Gastrocnemius medialis (tissue), 4 donors: ENCODE results near the gene CSNK1G1. TPM values are rescaled to one million over a fixed set of nuclear protein-coding genes. Genes with fewer than 3 reads are reported as not detected.
"Not testable (repeated sequence)": the region's sequence is repeated elsewhere in the genome, so short reads cannot be mapped to it uniquely, and the experiment has no call there.

Source experiments
- ATAC-seq, 2 donors: fragments of 150-250 bp; one replicate each; pipeline ENCODE4 v1.9.1; 2016
- DNase-seq, 2 donors: peaks; one replicate each; pipeline ENCODE4 v3.0.0-alpha.2; 2019
- H3K27ac ChIP-seq, 4 donors: fragments of 200-600 bp; sonication (generic); 1 replicate in 1 of 4; 2 replicates in 3 of 4; pipeline ENCODE4 v1.5.1; 2016 to 2018; ENCODE audit warnings: mild to moderate bottlenecking in 2 of 4, moderate library complexity in 1 of 4
- H3K27me3 ChIP-seq, 3 donors: fragments of 200-600 bp; sonication (generic) in 2 of 3; 1 replicate in 1 of 3; 2 replicates in 2 of 3; pipeline versions ENCODE4 v1.5.1 to v1.6.0; 2016 to 2019; ENCODE audit warnings: mild to moderate bottlenecking in 1 of 3, moderate library complexity in 1 of 3
- H3K36me3 ChIP-seq, 2 donors: fragments of 200-600 bp; sonication (generic) in 1 of 2; one replicate each; pipeline ENCODE4 v1.5.1; 2017 to 2018
- H3K4me1 ChIP-seq, 2 donors: fragments of 200-600 bp; sonication (generic) in 1 of 2; one replicate each; pipeline ENCODE4 v1.5.1; 2016 to 2017; ENCODE audit warnings: mild to moderate bottlenecking in 2 of 2
- H3K4me3 ChIP-seq, 4 donors: fragments of 200-600 bp; sonication (generic) in 3 of 4; 1 replicate in 1 of 4; 2 replicates in 3 of 4; pipeline ENCODE4 v1.5.1; 2016 to 2019; ENCODE audit warnings: mild to moderate bottlenecking in 2 of 4
- H3K9me3 ChIP-seq, 3 donors: fragments of 200-600 bp; sonication (generic) in 2 of 3; 1 replicate in 1 of 3; 2 replicates in 2 of 3; pipeline ENCODE4 v1.5.1; 2016 to 2019
- POLR2A ChIP-seq, 2 donors: fragments of 450-650 bp; IDR thresholded peaks; one replicate each; pipeline ENCODE4 v1.6.1; 2017; ENCODE audit warnings: antibody characterized with exemption in 2 of 2, mild to moderate bottlenecking in 2 of 2, moderate library complexity in 2 of 2
- in situ Hi-C, 4 donors: fragments of 200-750 bp; cut with MboI; loops; one replicate each; pipeline versions ENCODE4 v1.15.0 to v1.8.0; 2017; ENCODE audit warnings: low sequenced_read_pairs in 4 of 4
- intact Hi-C: fragments of 100-400 bp; cut with DNase I; formaldehyde crosslinking; loops from one replicate; pipeline ENCODE4 v1.15.1; 2023; ENCODE audit warnings: low total_unique reads
- total RNA-seq, 4 donors: library from RNA; depleted of rRNA; stranded (reverse); fragments of >200 nt; gene quantifications; one replicate each; pipeline versions ENCODE4 v1.1.0 to v1.2.3, GENCODE V29; 2016
- TF ChIP-seq, protein P1 (sequence below), 5 experiments: fragments of 450-650 bp in 3 of 5; fragments of 200-600 bp in 2 of 5; sonication (generic) in 2 of 5; IDR thresholded peaks in 4 of 5; conservative IDR thresholded peaks in 1 of 5; 1 replicate in 4 of 5; 2 replicates in 1 of 5; pipeline ENCODE4 v1.5.1; 2016 to 2019; ENCODE audit warnings: antibody characterized with exemption in 5 of 5, mild to moderate bottlenecking in 3 of 5, moderate library complexity in 3 of 5

CSNK1G1 gene
- total RNA-seq, 4 donors from 2014 or later: 5.3 to 26.6 (median 6.5) TPM

- intact Hi-C loops: no loop called here
- Histone ChIP-seq H3K9me3 (no peaks in the 10 kb centered on the region), H3K4me3 (no peak overlapping the region), H3K4me1 (no peaks in the 10 kb centered on the region), H3K27me3 (no peaks in the 10 kb centered on the region), H3K27ac (no peak overlapping the region), H3K36me3 (peaks cover 0 to 93% of the 10 kb centered on the region in 2 donors)
- TF ChIP-seq, protein P1, sequence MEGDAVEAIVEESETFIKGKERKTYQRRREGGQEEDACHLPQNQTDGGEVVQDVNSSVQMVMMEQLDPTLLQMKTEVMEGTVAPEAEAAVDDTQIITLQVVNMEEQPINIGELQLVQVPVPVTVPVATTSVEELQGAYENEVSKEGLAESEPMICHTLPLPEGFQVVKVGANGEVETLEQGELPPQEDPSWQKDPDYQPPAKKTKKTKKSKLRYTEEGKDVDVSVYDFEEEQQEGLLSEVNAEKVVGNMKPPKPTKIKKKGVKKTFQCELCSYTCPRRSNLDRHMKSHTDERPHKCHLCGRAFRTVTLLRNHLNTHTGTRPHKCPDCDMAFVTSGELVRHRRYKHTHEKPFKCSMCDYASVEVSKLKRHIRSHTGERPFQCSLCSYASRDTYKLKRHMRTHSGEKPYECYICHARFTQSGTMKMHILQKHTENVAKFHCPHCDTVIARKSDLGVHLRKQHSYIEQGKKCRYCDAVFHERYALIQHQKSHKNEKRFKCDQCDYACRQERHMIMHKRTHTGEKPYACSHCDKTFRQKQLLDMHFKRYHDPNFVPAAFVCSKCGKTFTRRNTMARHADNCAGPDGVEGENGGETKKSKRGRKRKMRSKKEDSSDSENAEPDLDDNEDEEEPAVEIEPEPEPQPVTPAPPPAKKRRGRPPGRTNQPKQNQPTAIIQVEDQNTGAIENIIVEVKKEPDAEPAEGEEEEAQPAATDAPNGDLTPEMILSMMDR (IDR thresholded peaks at IDR 0.05 in 4 of 5, conservative IDR thresholded peaks at IDR 0.05 in 1 of 5): no peak
- no peak for TF ChIP-seq POLR2A (IDR thresholded peaks at IDR 0.05)
- no peak for DNase-seq
- no peak for ATAC-seq
- in situ Hi-C loops: no loop called here
Measured at GRCh38 chr15:64121614-64122013, 234.4 kb downstream of the CSNK1G1 start.

DNA sequence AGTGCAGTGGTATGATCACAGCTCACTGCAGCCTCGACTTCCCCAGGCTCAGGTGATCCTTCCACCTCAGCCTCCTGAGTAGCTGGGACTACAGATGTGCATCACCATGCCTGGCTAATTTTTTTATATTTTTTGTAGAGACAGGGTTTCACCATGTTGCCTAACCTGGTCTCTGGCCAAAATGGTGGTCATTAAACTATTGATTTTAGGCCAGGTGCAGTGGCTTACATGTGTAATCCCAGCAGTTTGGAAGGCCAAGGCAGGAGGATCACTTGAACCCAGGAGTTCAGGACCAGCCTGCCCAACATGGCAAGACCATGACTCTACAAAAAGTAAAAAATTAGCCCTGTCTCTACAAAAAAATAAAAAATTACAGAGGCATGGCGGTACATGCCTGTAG is 235.7 kb downstream of the CSNK1G1 start:
- peaks cover 0 to 94% of the 10 kb centered on the region in 2 donors for H3K36me3 ChIP-seq
- in situ Hi-C loops, H3K27ac ChIP-seq, H3K4me3 ChIP-seq, H3K4me1 ChIP-seq, H3K9me3 ChIP-seq, intact Hi-C loops, ATAC-seq, H3K27me3 ChIP-seq, DNase-seq: not testable (repeated sequence)

DNA sequence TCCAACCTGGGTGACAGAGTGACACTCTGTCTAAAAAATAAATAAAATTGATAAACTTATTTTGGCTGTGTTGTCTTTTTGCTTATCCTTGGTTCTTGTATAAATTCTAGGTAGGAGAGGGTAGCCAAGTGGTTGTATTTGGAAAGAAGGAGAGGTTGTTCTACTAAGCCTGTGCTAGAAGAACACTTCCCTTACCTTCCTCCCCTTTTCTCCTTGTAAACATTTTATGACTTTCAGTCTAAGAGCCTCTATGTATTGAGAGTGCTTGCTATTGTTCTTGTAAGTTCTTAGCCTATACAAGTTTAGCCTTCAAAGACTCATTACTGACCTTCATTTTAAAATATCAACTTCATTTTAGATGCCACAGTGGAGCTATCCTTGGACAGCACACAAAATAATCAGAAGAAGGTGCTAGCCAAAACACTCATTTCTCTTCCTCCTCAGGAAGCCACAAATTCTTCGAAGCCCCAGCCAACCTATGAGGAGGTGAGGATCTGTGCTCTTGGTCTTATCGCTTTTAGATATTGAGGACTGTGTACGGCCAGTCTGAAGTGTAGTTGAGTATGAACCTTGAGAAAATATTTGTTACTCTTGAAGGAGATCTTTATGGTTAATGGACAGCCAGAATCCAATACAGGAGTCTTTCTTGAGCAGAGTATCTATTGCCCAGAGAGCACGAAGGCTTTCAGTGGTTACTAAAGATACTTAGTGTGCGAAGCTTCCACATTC is 238.1 kb downstream of the CSNK1G1 start:
- DNase-seq (no peak), ATAC-seq (no peak)
- intact Hi-C loops: no loop called here
- Histone ChIP-seq H3K9me3 (no peaks in the 10 kb centered on the region), H3K4me1 (peaks cover 2 to 4% of the 10 kb centered on the region in 2 donors), H3K4me3 (no peak overlapping the region), H3K36me3 (peaks cover 0 to 97% of the 10 kb centered on the region in 2 donors), H3K27ac (no peak overlapping the region), H3K27me3 (no peaks in the 10 kb centered on the region)
- no peak for TF ChIP-seq POLR2A (IDR thresholded peaks at IDR 0.05)
- TF ChIP-seq, protein P1 (IDR thresholded peaks at IDR 0.05 in 4 of 5, conservative IDR thresholded peaks at IDR 0.05 in 1 of 5): no peak
- in situ Hi-C loops: no loop called here

Other genes starting within 250 kb of the CSNK1G1 start
- under 1 TPM in 2 of 4 donors, not detected in 2; 0.09 to 0.87 TPM for gene SNX22, start 204.4 kb downstream of the CSNK1G1 start, total RNA-seq
- gene PPIB, start 193.2 kb downstream of the CSNK1G1 start, total RNA-seq: 10 to 100 TPM; 26.8 to 78.5 (median 40.2) TPM
- gene PCLAF, start 25.3 kb upstream of the CSNK1G1 start, total RNA-seq: 1 to 10 TPM in 1 of 4 donors, not detected in 3; 1.6 TPM
- gene TRIP4, start 31.7 kb upstream of the CSNK1G1 start, total RNA-seq: 1 to 10 TPM; 1.9 to 5.3 (median 3.4) TPM
- gene ZNF609, start 104.4 kb upstream of the CSNK1G1 start, total RNA-seq: 10 to 100 TPM; 10.3 to 16.5 (median 12.4) TPM